SU-DHL-6 (cell line): ENCODE results near the gene EPHB6.

Experiments used
- CTCF ChIP-seq: fragments of 200-600 bp; sonication (generic); IDR thresholded peaks from one replicate; pipeline ENCODE4 v1.5.1; 2017; ENCODE audit warnings: antibody characterized with exemption, mild to moderate bottlenecking, low read length, moderate library complexity; ENCODE audit not compliant: insufficient read depth, poor library complexity, severe bottlenecking
- EZH2phosphoT487 ChIP-seq: fragments of 200-600 bp; sonication (generic), shearing (Covaris generic); conservative IDR thresholded peaks from 2 replicates; pipeline ENCODE4 v1.6.1; 2018; ENCODE audit warnings: mild to moderate bottlenecking, antibody characterized with exemption, low read length, moderate library complexity, mixed read lengths

GRCh38 chr7:142894112-142894984 lies 39.5 kb downstream of the EPHB6 start:
- no peak for TF ChIP-seq CTCF
- TF ChIP-seq EZH2phosphoT487: no peak
